Keratinocyte (primary cell): ENCODE data around the gene TNS4. TPM values are rescaled to one million over a fixed set of nuclear protein-coding genes. Genes with fewer than 3 reads are reported as not detected.
"Not testable (repeated sequence)": the region's sequence is repeated elsewhere in the genome, so short reads cannot be mapped to it uniquely, and the experiment has no call there.

Experiments used
- DNase-seq: peaks from one replicate; pipeline ENCODE4 v3.0.0-alpha.2; 2011; ENCODE audit warnings: low read depth, missing footprints, low spot score
- FAIRE-seq: peaks from 2 replicates; lab custom pipeline; 2011; peaks lifted over from hg19 to GRCh38; lab: Jason Lieb, UNC
- H2AFZ ChIP-seq: 2 replicates; pipeline ENCODE4 v1.6.0; 2012; ENCODE audit warnings: low read length, control low read depth, inconsistent platforms; ENCODE audit not compliant: control insufficient read depth
- H3K27ac ChIP-seq: 2 replicates; pipeline ENCODE4 v1.5.1; 2011; ENCODE audit warnings: low read length; ENCODE audit not compliant: control insufficient read depth, insufficient read depth
- H3K27me3 ChIP-seq: 3 replicates; pipeline ENCODE4 v1.6.0; 2011; ENCODE audit warnings: low read length; ENCODE audit not compliant: control insufficient read depth, insufficient read depth; ENCODE audit errors: extremely low read depth
- H3K36me3 ChIP-seq, 2 experiments: 2 replicates in 1 of 2; 3 replicates in 1 of 2; pipeline ENCODE4 v1.5.1; 2011; ENCODE audit warnings: low read length in 2 of 2, mild to moderate bottlenecking in 1 of 2; ENCODE audit not compliant: control insufficient read depth in 2 of 2, insufficient read depth in 2 of 2; ENCODE audit errors: extremely low read depth in 1 of 2
- H3K4me1 ChIP-seq: 3 replicates; pipeline ENCODE4 v1.5.1; 2011; ENCODE audit warnings: low read length; ENCODE audit not compliant: control insufficient read depth, insufficient read depth; ENCODE audit errors: extremely low read depth
- H3K4me2 ChIP-seq: 3 replicates; pipeline ENCODE4 v1.6.0; 2011; ENCODE audit warnings: low read depth, low read length; ENCODE audit not compliant: control insufficient read depth, insufficient read depth; ENCODE audit errors: extremely low read depth
- H3K4me3 ChIP-seq, 3 experiments: fragments of 200-600 bp in 1 of 3; sonication (generic) in 1 of 3; 2 replicates in 2 of 3; 3 replicates in 1 of 3; pipeline ENCODE4 v1.5.1; 2011 to 2016; ENCODE audit warnings: low read length in 3 of 3, mild to moderate bottlenecking in 3 of 3, control low read depth in 2 of 3, inconsistent platforms in 1 of 3, low read depth in 1 of 3, mixed read lengths in 1 of 3, mixed run types in 1 of 3, moderate library complexity in 1 of 3; ENCODE audit not compliant: control insufficient read depth in 2 of 3, insufficient read depth in 2 of 3; ENCODE audit errors: extremely low read depth in 1 of 3
- H3K79me2 ChIP-seq: 2 replicates; pipeline ENCODE4 v1.6.0; 2012; ENCODE audit warnings: low read length; ENCODE audit not compliant: control insufficient read depth, insufficient read depth
- H3K9ac ChIP-seq: 3 replicates; pipeline ENCODE4 v1.6.0; 2011; ENCODE audit warnings: low read length; ENCODE audit not compliant: control insufficient read depth, insufficient read depth; ENCODE audit errors: extremely low read depth
- H3K9me1 ChIP-seq: 3 replicates; pipeline ENCODE4 v1.6.0; 2011; ENCODE audit warnings: low read length; ENCODE audit not compliant: control insufficient read depth, insufficient read depth; ENCODE audit errors: extremely low read depth
- H3K9me3 ChIP-seq: 2 replicates; pipeline ENCODE4 v1.5.1; 2012; ENCODE audit warnings: low read depth, low read length; ENCODE audit not compliant: control insufficient read depth
- H4K20me1 ChIP-seq: 3 replicates; pipeline ENCODE4 v1.6.0; 2011; ENCODE audit warnings: low read length; ENCODE audit not compliant: control insufficient read depth, insufficient read depth; ENCODE audit errors: extremely low read depth
- EZH2 ChIP-seq: IDR thresholded peaks from one replicate; pipeline ENCODE4 v1.6.1; 2012; ENCODE audit warnings: inconsistent platforms, mild to moderate bottlenecking, low read length, moderate library complexity
- dilution Hi-C: fragments of 300-500 bp; cut with MboI; formaldehyde crosslinking; loops from one replicate; pipeline ENCODE4 v1.7.0; 2020; ENCODE audit warnings: low sequenced_read_pairs; ENCODE audit not compliant: extremely low pct_ligation_motif_present
- polyA plus RNA-seq, 5 experiments: library from polyadenylated mRNA; depleted of rRNA in 3 of 5; stranded (reverse) in 3 of 5; stranded (forward) in 1 of 5; unstranded in 1 of 5; fragments of >200 nt; gene quantifications; 1 replicate in 1 of 5; 2 replicates in 3 of 5; 3 replicates in 1 of 5; pipeline versions ENCODE4 v1.2.1 to v1.2.3, GENCODE V29; 2011 to 2012; ENCODE audit warnings: missing spikeins in 2 of 5, low read depth in 1 of 5, low replicate concordance in 1 of 5
- TF ChIP-seq, protein P1 (sequence below), 3 experiments: IDR thresholded peaks in 1 of 3; conservative IDR thresholded peaks in 1 of 3; optimal IDR thresholded peaks in 1 of 3; 2 replicates in 2 of 3; 3 replicates in 1 of 3; pipeline versions ENCODE3 to v1.5.1; 2011; ENCODE audit warnings: low read length in 3 of 3, mild to moderate bottlenecking in 3 of 3, moderate library complexity in 2 of 3, control low read depth in 1 of 3, inconsistent platforms in 1 of 3; ENCODE audit not compliant: insufficient read depth in 2 of 3; ENCODE audit errors: extremely low read depth in 1 of 3

The TNS4 gene
- polyA plus RNA-seq, 1 donor (not counting 4 experiments of a cell fraction or from before 2014, with no cell fraction given), result 160 TPM

DNA sequence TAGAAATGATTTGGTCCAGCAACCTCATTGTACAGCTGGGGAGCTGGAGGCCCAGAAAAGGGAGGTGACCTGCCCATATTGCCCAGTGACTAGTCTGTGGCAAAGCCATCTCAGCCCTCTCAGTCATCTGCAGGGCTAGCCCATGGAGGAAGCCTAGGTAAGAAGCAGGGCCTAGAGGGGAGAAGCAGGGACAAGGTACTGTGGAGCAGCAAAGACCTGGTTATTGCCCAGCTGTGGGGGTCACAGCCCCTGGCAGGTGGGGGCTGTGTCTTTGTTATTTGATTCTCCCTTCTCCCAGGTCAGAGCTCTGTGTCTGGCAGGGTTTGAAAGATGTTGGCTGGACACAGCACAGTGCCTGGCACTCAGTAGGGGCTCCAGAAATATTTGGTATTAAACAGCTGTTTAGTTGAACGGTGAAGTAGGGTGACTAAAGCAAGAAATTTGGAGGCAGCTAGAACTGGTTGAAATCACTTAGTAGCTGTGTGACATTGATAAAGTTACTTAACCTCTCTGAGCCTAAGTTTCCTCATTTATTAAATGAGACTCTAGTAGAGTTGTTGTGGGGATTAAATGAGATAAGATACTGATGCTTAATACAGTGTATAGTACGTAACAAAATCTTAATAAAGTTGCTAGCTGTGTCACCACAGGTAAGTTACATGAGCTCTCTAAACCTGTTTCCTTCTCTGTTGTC, 46.5 kb upstream of the TNS4 start:
- Histone ChIP-seq H3K4me2 (peak overlapping the region; percentile 76), H3K27me3 (peaks cover 8% of the 10 kb centered on the region), H3K4me3 (peak overlapping the region in 1 of 3 experiments; percentile 5), H3K4me1 (peaks cover 32% of the 10 kb centered on the region), H3K79me2 (no peaks in the 10 kb centered on the region), H3K9ac (peak overlapping the region; percentile 34), H3K9me1 (peaks cover 7% of the 10 kb centered on the region), H4K20me1 (no peaks in the 10 kb centered on the region), H3K9me3 (no peaks in the 10 kb centered on the region), H3K36me3 (no peaks in the 10 kb centered on the region), H3K27ac (peak overlapping the region; percentile 45), H2AFZ (no peak overlapping the region)
- TF ChIP-seq EZH2, result no peak
- TF ChIP-seq, protein P1, sequence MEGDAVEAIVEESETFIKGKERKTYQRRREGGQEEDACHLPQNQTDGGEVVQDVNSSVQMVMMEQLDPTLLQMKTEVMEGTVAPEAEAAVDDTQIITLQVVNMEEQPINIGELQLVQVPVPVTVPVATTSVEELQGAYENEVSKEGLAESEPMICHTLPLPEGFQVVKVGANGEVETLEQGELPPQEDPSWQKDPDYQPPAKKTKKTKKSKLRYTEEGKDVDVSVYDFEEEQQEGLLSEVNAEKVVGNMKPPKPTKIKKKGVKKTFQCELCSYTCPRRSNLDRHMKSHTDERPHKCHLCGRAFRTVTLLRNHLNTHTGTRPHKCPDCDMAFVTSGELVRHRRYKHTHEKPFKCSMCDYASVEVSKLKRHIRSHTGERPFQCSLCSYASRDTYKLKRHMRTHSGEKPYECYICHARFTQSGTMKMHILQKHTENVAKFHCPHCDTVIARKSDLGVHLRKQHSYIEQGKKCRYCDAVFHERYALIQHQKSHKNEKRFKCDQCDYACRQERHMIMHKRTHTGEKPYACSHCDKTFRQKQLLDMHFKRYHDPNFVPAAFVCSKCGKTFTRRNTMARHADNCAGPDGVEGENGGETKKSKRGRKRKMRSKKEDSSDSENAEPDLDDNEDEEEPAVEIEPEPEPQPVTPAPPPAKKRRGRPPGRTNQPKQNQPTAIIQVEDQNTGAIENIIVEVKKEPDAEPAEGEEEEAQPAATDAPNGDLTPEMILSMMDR (optimal IDR thresholded peaks at IDR 0.05 in 1 of 3, IDR thresholded peaks at IDR 0.05 in 1 of 3, conservative IDR thresholded peaks at IDR 0.05 in 1 of 3; ENCODE audit: extremely low read depth in 1 of 3, insufficient read depth in 2 of 3, low read length in 3 of 3), result no peak
- dilution Hi-C loops, result no loop called here
- no peak for DNase-seq
- FAIRE-seq, result peak; percentile 49

- FAIRE-seq, result peak; percentile 93
- peak overlapping the region; percentile 76 for H3K4me2 ChIP-seq
- H3K9me1 ChIP-seq, result peaks cover 7% of the 10 kb centered on the region
- peaks cover 39% of the 10 kb centered on the region for H3K4me1 ChIP-seq
- H3K27ac ChIP-seq, result peak overlapping the region; percentile 45
- dilution Hi-C loops, result no loop called here
- TF ChIP-seq, protein P1 (optimal IDR thresholded peaks at IDR 0.05 in 1 of 3, IDR thresholded peaks at IDR 0.05 in 1 of 3, conservative IDR thresholded peaks at IDR 0.05 in 1 of 3; ENCODE audit: extremely low read depth in 1 of 3, insufficient read depth in 2 of 3, low read length in 3 of 3), result no peak
- TF ChIP-seq EZH2, result no peak
- peaks cover 5% of the 10 kb centered on the region for H3K27me3 ChIP-seq
- no peaks in the 10 kb centered on the region for H3K79me2 ChIP-seq
- H3K36me3 ChIP-seq, result no peaks in the 10 kb centered on the region
- no peaks in the 10 kb centered on the region for H3K9me3 ChIP-seq
- no peak overlapping the region for H2AFZ ChIP-seq
- peak; percentile 97 for DNase-seq
- H4K20me1 ChIP-seq, result no peaks in the 10 kb centered on the region
- peak overlapping the region; percentile 7 for H3K9ac ChIP-seq
- H3K4me3 ChIP-seq, result no peak overlapping the region
Observed at GRCh38 chr17:40547079-40547784, 45.8 kb upstream of the TNS4 start.

DNA sequence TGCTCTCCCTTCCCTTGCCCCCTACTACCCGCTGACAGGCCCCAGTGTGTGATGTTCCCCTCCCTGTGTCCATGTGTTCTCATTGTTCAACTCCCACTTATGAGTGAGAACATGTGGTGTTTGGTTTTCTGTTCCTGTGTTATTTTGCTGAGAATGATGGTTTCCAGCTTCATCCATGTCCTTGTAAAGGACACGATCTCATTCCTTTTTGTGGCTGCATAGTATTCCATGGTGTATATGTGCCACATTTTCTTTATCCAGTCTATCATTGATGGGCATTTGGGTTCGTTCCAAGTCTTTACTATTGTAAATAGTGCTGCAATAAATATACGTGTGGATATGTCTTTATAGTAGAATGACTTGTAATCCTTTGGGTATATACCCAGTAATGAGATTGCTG, 45.1 kb upstream of the TNS4 start:
- dilution Hi-C loops, H3K27ac ChIP-seq: not testable (repeated sequence)
- peaks cover 44% of the 10 kb centered on the region for H3K4me1 ChIP-seq

More for the DNA sequence above, 45.1 kb upstream of the TNS4 start:
- not testable (repeated sequence) for H2AFZ ChIP-seq, FAIRE-seq, H4K20me1 ChIP-seq, H3K9me1 ChIP-seq, H3K79me2 ChIP-seq, H3K4me2 ChIP-seq, H3K36me3 ChIP-seq, DNase-seq, H3K9ac ChIP-seq, H3K27me3 ChIP-seq, H3K9me3 ChIP-seq, H3K4me3 ChIP-seq
